HepG2 (cell line): Measurements from ENCODE around the gene AKR1A1. TPM values are rescaled to one million over a fixed set of nuclear protein-coding genes. Genes with fewer than 3 reads are reported as not detected.
A peak's percentile ranks its signal among the peaks of the same experiment; 100 is the strongest.

Source experiments
- ATAC-seq: fragments of 200-7000 bp; cut with Tn5 transposase; 3 replicates; pipeline ENCODE4 v1.9.1; 2020; ENCODE audit warnings: mild to moderate bottlenecking, moderate library complexity
- BruUV-seq: library from RNA; stranded (reverse); fragments of 400-500 nt; replicated peaks from 2 replicates; lab custom pipeline; 2021; lab: Mats Ljungman, UMichigan
- CTCF ChIA-PET: fragments of 300-600 bp; formaldehyde crosslinking; extraction: SDS; loops from one replicate; lab custom pipeline; 2021; ENCODE audit warnings: low total read pairs, inconsistent platforms, low intra/inter-chr PET ratio; lab: Yijun Ruan, JAX
- POLR2A ChIA-PET: fragments of 350-600 bp; sonication (Branson Sonifier 250); formaldehyde crosslinking; loops from one replicate; lab custom pipeline; 2020; ENCODE audit warnings: antibody characterized with exemption, inconsistent platforms; lab: Yijun Ruan, JAX
- DNase-seq: peaks from one replicate; pipeline ENCODE4 v3.0.0-alpha.2; 2015; ENCODE audit warnings: low spot score
- FAIRE-seq: peaks from 3 replicates; lab custom pipeline; 2011; peaks lifted over from hg19 to GRCh38; lab: Jason Lieb, UNC
- H2AFZ ChIP-seq: one replicate; pipeline ENCODE4 v1.6.1; 2011; ENCODE audit warnings: low read length, inconsistent platforms
- H3K27ac ChIP-seq: fragments of 300-600 bp; 3 replicates; pipeline ENCODE4 v1.8.0; 2011; ENCODE audit warnings: mixed run types, mild to moderate bottlenecking, mixed read lengths, low read length, inconsistent platforms; ENCODE audit not compliant: insufficient read depth; ENCODE audit errors: extremely low read length
- H3K27me3 ChIP-seq, 2 experiments: fragments of 200-600 bp in 1 of 2; 2 replicates in 1 of 2; 3 replicates in 1 of 2; pipeline versions ENCODE4 v1.6.0 to v1.8.0; 2011; ENCODE audit warnings: low read length in 2 of 2, mild to moderate bottlenecking in 2 of 2, moderate library complexity in 2 of 2, inconsistent platforms in 1 of 2; ENCODE audit not compliant: insufficient read depth in 2 of 2, control insufficient read depth in 1 of 2
- H3K36me3 ChIP-seq, 2 experiments: fragments of 200-600 bp in 1 of 2; replicated peaks in 1 of 2; 2 replicates in 1 of 2; 3 replicates in 1 of 2; pipeline versions ENCODE4 v1.5.1 to v1.8.0; 2011; ENCODE audit warnings: low read length in 2 of 2, inconsistent platforms in 1 of 2; ENCODE audit not compliant: insufficient read depth in 2 of 2, control insufficient read depth in 1 of 2
- H3K4me1 ChIP-seq: 2 replicates; pipeline ENCODE4 v1.5.1; 2012; ENCODE audit warnings: low read length, inconsistent platforms; ENCODE audit not compliant: insufficient read depth
- H3K4me2 ChIP-seq: 2 replicates; pipeline ENCODE4 v1.6.0; 2011; ENCODE audit warnings: low read depth, low read length, inconsistent platforms
- H3K4me3 ChIP-seq, 3 experiments: fragments of 200-600 bp in 1 of 3; sonication (generic), shearing (Covaris generic) in 1 of 3; replicated peaks in 1 of 3; 2 replicates each; pipeline ENCODE4 v1.5.1; 2011 to 2016; ENCODE audit warnings: low read length in 3 of 3, inconsistent platforms in 2 of 3, low read depth in 2 of 3, mild to moderate bottlenecking in 2 of 3, control low read depth in 1 of 3, mixed read lengths in 1 of 3; ENCODE audit not compliant: insufficient read depth in 1 of 3
- H3K79me2 ChIP-seq: one replicate; pipeline ENCODE4 v1.6.1; 2011; ENCODE audit warnings: low read length, inconsistent platforms; ENCODE audit not compliant: insufficient read depth
- H3K9ac ChIP-seq: 2 replicates; pipeline ENCODE4 v1.6.0; 2011; ENCODE audit warnings: mild to moderate bottlenecking, low read depth, low read length, inconsistent platforms; ENCODE audit not compliant: insufficient read depth
- H3K9me3 ChIP-seq: 2 replicates; pipeline ENCODE4 v1.5.1; 2012; ENCODE audit warnings: mild to moderate bottlenecking, low read length
- H4K20me1 ChIP-seq: 2 replicates; pipeline ENCODE4 v1.6.0; 2011; ENCODE audit warnings: inconsistent platforms, mild to moderate bottlenecking, low read length, moderate library complexity; ENCODE audit not compliant: insufficient read depth
- AHR ChIP-seq: IDR thresholded peaks from 2 replicates; pipeline ENCODE4 v1.6.1; 2018; ENCODE audit warnings: missing genetic modification reagents, missing compliant biosample characterization
- FOSL2 ChIP-seq: sonication (generic); formaldehyde crosslinking; IDR thresholded peaks from 2 replicates; pipeline ENCODE4 v1.4.0; 2020; ENCODE audit warnings: missing genetic modification reagents
- KDM4B ChIP-seq: sonication (generic); formaldehyde crosslinking; IDR thresholded peaks from 2 replicates; pipeline ENCODE4 v1.4.0; 2020; ENCODE audit warnings: missing genetic modification reagents
- POLR2AphosphoS5 ChIP-seq: IDR thresholded peaks from 2 replicates; pipeline ENCODE4 v1.6.1; 2012; ENCODE audit warnings: low read depth, low read length
- ZEB1 ChIP-seq: IDR thresholded peaks from 2 replicates; pipeline ENCODE4 v1.6.1; 2012; ENCODE audit warnings: mild to moderate bottlenecking, low read depth, inconsistent platforms; ENCODE audit not compliant: insufficient replicate concordance
- ZNF44 ChIP-seq: sonication (generic); formaldehyde crosslinking; IDR thresholded peaks from 2 replicates; pipeline ENCODE4 v1.5.1; 2020; ENCODE audit warnings: mild to moderate bottlenecking, missing genetic modification reagents
- ZNF512B ChIP-seq: sonication (generic); formaldehyde crosslinking; IDR thresholded peaks from 2 replicates; pipeline ENCODE4 v1.5.1; 2020; ENCODE audit warnings: missing genetic modification reagents, mild to moderate bottlenecking, borderline replicate concordance
- WGBS: methylation state at CpG from one replicate; pipeline ENCODE4 v1.1.6; 2017; ENCODE audit warnings: low lambda C conversion rate; 5-methylcytosine and 5-hydroxymethylcytosine counted together
- in situ Hi-C: cut with HindIII; loops from 2 replicates; pipeline ENCODE4 v1.10.0; 2017; ENCODE audit warnings: low pct_unique_long_range_greater_than_20kb; ENCODE audit not compliant: extremely low pct_ligation_motif_present
- intact Hi-C: fragments of 100-400 bp; cut with micrococcal nuclease; formaldehyde crosslinking; loops from one replicate; pipeline ENCODE4 v1.10.0; 2022; ENCODE audit not compliant: unreplicated experiment
- polyA plus RNA-seq, 8 experiments: library from polyadenylated mRNA; depleted of rRNA in 3 of 8; stranded (reverse) in 7 of 8; unstranded in 1 of 8; fragments of >200 nt; fragmentation: Illumina TruSeq in 4 of 8; extraction: Trizol in 4 of 8; gene quantifications; 2 replicates each; pipeline versions ENCODE4 v1.2.1 to v1.2.3, GENCODE V29; 2011 to 2016; ENCODE audit warnings: low read depth in 4 of 8, missing spikeins in 1 of 8, mixed read lengths in 1 of 8; ENCODE audit not compliant: insufficient read depth in 1 of 8
- total RNA-seq, 5 experiments: library from RNA; depleted of rRNA; stranded (reverse); fragments of >200 nt; fragmentation: Illumina TruSeq; extraction: Trizol; gene quantifications; 2 replicates each; pipeline ENCODE4 v1.2.3, GENCODE V29; 2016; ENCODE audit warnings: low read depth in 1 of 5

Gene AKR1A1
- total and polyA plus RNA-seq, 2 of the 13 experiments (the other 11 are each of a cell fraction or from before 2014, with no cell fraction given), result 181 to 217 TPM

GRCh38 chr1:45569962-45570581, 19.4 kb downstream of the AKR1A1 start (continued):
- TF ChIP-seq AHR (CRISPR knock-in tag) (no peak), ZNF44 (peak; percentile 37; the same call in 1 of the 2 replicates), FOSL2 (CRISPR knock-in tag) (peak; percentile 47)

GRCh38 chr1:45570631-45571030, 20.0 kb downstream of the AKR1A1 start:
- H2AFZ ChIP-seq, result no peak overlapping the region
- CTCF ChIA-PET, result interaction anchor here (0.6 to 4.2 kb wide), 2 partner anchors 58 to 78 kb away, joined by 3 to 49 read pairs; no protein-coding TSS in a partner anchor
- WGBS, result 97% methylated on average over 4 of the region's 4 CpGs
- H4K20me1 ChIP-seq, result 0 out of 2 replicates have a peak, but pooled peaks cover 6% of the 10 kb centered on the region
- no peak overlapping the region for H3K4me3 ChIP-seq
- no peaks in the 10 kb centered on the region for H3K4me1 ChIP-seq
- no peak overlapping the region for H3K9ac ChIP-seq
- POLR2A ChIA-PET, result interaction anchor here (0.8 to 4.3 kb wide), 7 partner anchors 9 to 80 kb away, joined by 3 to 49 read pairs (median 5); partner anchors contain the start of genes AKR1A1, PRDX1 and TESK2
- in situ Hi-C loops, result no loop called here
- BruUV-seq, result no TSS peak
- H3K36me3 ChIP-seq, result peaks cover 19 to 40% of the 10 kb centered on the region in 2 experiments
- H3K9me3 ChIP-seq, result no peaks in the 10 kb centered on the region
- H3K27me3 ChIP-seq, result no peaks in the 10 kb centered on the region
- H3K4me2 ChIP-seq, result no peak overlapping the region
- intact Hi-C loops, result loop anchor here (1.0 to 5.0 kb wide), 3 partner anchors 20 to 213 kb away; partner anchors contain the start of gene AKR1A1
- H3K27ac ChIP-seq, result no peak overlapping the region
- DNase-seq, result no peak
- no peaks in the 10 kb centered on the region for H3K79me2 ChIP-seq
- no peak for ATAC-seq
- TF ChIP-seq KDM4B, result no peak
- TF ChIP-seq ZEB1, result peak; percentile 13
- TF ChIP-seq, all 625 proteins: peak for 1
- no peak for FAIRE-seq

- H4K20me1 ChIP-seq, result 0 out of 2 replicates have a peak, but pooled peaks cover 6% of the 10 kb centered on the region
- 80% methylated on average over 3 of the region's 3 CpGs for WGBS
- ChIA-PET POLR2A (no interaction called here), CTCF (no interaction called here)
- H3K9ac ChIP-seq, result no peak overlapping the region
- H3K27ac ChIP-seq, result no peak overlapping the region
- H3K9me3 ChIP-seq, result no peaks in the 10 kb centered on the region
- H3K4me1 ChIP-seq, result no peaks in the 10 kb centered on the region
- no peak overlapping the region for H3K4me2 ChIP-seq
- no peak for DNase-seq
- no peak overlapping the region for H2AFZ ChIP-seq
- in situ Hi-C loops, result no loop called here
- no peak overlapping the region for H3K4me3 ChIP-seq
- no peaks in the 10 kb centered on the region for H3K27me3 ChIP-seq
- BruUV-seq, result TSS peak; percentile 22
- no peak for FAIRE-seq
- H3K79me2 ChIP-seq, result no peaks in the 10 kb centered on the region
- no peak for ATAC-seq
- intact Hi-C loops, result loop anchor here (5.0 kb wide), 1 partner anchor 216 kb away; no protein-coding TSS in a partner anchor
- peaks cover 6 to 17% of the 10 kb centered on the region in 2 experiments for H3K36me3 ChIP-seq
- TF ChIP-seq ZNF512B (CRISPR knock-in tag) (no peak), POLR2AphosphoS5 (no peak)
Observed at GRCh38 chr1:45573231-45573804, 22.7 kb downstream of the AKR1A1 start.
